ENCODE data around the gene CHTOP.
"Not testable (repeated sequence)": the region's sequence is repeated elsewhere in the genome, so short reads cannot be mapped to it uniquely, and the experiment has no call there.

The CHTOP gene

DNA sequence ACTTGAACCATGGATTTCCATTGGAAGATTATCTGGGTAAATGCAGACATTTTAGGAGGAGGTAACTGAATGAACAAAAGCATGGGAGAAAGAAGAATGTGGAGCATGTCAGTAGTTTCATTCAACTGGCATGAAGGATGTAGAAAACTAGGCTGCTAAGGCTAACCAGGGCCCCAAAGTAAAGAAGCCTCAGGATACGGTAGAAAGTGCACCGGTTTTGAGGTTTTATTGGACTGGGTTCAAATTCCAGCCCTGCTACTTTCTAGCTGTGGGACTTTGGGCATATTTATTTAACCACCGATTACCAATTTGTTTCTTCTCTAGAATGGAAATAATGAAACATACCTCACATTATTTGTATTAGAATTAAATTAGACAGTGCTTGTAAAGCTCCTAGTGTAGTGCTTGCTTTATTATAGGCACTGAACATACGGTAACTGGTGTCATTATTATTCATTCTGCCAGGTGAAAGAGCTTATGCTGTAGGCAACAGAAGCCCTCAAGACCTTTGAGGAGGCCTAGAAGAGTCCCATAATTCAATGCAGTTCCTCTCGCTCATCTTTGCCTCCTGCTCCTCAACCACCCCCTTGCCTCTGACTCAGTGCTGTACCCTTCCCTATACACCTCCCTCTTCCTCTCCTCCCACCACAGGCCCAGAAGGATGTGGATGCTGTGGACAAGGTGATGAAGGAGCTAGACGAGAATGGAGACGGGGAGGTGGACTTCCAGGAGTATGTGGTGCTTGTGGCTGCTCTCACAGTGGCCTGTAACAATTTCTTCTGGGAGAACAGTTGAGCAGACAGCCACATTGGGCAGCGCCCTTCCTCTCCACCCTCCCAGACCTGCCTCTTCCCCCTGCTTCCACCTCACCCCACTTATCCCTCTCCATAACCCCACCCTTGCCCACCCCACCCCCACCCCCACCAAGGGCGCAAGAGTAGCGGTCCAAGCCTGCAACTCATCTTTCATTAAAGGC lies 2.5 kb upstream of the CHTOP start:
- no peak for DNase-seq (ENCODE audit: low read depth)

DNA sequence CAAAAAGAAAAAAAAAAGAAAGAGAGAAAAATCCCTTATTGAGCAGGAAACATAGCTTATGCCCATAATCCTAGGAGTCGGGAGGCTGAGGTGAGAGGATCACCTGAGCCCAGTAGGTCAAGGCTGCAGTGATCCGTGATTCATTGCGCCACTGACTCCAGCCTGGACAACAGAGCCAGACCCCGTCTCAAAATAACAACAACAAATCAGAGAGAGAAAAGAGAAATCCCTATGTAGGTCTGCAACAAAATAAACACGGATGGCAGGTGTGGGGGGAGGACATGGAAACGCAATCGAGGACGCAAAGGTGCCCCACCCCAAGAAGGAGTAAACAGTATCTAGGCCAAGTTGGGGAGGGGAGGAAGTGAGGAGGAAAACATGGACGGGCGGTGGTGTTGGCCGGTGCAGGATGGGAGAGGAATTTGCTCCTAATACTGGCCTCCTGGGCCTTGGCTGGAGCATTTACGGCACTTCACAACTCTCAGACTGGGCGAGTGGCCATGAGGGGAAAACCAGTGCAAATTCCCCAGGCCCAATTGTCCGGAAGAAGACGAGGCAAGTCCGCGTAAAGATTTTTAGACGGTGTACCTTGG lies 609 bp upstream of the CHTOP start:
- no peak for DNase-seq (ENCODE audit: low read depth)

DNA sequence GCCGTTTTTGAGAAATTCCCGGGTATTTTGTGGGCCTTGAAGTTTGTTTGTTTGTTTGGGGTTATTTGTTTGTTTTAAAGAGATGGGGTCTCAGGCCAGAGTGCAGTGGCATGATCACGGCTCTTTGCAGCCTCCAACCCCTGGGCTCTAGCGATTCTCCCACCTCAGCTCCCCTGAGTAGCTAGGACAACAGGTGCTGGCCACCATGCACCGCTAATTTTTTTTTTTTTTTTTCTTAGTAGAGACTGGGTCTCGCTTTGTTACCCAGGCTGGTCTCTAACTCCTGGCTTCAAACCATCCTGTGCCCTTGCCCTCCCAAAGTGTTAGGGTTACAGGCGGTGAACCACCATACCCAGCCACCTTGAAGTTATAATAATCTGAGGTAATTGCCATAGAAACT lies 2.0 kb downstream of the CHTOP start:
- no peak for DNase-seq (ENCODE audit: low read depth)

DNA sequence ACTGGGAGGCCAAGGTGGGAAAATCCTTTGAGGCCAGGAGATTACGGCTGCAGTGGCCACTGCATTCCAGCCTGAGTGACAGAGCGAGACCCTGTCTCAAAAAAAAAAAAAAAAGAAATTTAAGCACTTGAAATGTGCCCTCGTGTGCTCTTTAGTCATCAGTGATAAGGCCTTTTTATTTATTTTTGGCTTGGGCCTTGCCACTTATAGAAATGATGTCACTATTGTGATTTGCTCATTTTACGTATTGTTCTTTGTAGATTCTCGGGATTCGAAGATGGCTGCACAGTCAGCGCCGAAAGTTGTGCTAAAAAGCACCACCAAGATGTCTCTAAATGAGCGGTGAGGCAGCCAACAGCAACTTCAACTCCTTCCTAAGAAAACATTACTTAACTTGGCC lies 2.4 kb downstream of the CHTOP start:
- no peak for DNase-seq (ENCODE audit: low read depth)

DNA sequence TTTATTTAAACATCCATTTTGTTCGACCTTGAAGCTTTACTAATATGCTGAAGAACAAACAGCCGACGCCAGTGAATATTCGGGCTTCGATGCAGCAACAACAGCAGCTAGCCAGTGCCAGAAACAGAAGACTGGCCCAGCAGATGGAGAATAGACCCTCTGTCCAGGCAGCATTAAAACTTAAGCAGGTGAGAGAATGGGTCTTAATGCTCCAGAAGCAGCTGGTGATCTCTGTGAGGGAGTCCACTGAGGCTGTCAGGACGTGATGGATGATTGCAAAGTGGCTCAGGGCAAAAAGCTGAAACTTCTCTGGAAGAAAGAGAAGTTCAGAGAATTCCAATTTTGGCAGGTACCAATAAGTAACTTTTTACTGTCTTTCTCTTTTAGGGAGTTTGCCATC lies 4.4 kb downstream of the CHTOP start:
- no peak for DNase-seq (ENCODE audit: low read depth)

DNA sequence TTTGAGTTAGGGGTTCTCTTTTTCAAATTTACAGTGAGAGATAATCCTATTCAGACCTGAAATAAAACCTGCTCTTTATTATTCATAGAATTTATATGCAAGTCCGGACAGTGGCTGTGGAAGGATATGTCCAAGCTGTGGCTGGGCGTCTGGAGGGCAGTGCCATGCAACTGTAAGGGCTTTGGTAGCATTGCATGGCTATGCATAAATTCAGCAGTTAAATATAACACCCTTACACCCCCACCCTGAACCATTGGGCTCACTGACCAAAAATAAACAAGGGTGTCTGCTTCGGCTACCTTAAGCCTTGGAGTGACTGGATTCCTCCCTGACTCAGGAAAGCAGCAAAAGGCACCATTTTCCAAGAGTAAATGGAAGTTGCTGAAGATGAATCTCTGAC lies 5.4 kb downstream of the CHTOP start:
- DNase-seq (ENCODE audit: low read depth) = no peak

DNA sequence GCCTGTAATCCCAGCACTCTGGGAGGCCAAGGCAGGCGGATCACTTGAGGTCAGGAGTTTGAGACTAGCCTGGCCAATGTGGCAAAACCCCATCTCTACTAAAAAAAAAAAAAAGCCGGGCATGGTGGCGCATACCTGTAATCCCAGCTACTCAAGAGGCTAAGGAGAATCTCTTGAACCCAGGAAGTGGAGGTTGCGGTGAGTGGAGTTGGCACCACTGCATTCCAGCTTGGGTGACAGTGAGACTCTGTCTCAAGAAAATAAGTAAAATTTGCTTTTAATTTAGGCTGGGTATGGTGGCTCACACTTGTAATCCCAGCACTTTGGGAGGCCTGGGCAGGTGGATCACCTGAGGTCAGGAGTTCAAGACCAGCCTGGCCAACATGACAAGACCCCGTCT lies 6.3 kb downstream of the CHTOP start:
- DNase-seq (ENCODE audit: low read depth) = not testable (repeated sequence)

DNA sequence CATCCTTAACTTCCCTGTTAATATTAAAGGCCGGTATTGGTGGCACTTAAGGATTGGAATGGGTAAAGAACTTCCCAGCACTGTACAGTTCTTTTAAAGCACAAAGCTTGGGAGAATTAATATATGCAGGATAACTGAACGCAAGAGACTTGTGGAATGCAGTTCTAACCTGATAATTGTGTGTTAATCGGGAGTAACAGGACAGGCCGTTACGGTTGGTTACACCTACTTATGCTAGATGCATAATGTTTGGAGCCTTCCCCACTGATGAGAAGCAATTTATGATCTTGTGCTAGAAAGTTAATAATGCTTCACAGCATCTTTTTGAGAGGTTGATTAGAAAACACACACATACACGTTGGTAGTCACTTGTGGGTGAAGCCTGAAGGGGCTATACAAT lies 7.0 kb downstream of the CHTOP start:
- no peak for DNase-seq (ENCODE audit: low read depth)

DNA sequence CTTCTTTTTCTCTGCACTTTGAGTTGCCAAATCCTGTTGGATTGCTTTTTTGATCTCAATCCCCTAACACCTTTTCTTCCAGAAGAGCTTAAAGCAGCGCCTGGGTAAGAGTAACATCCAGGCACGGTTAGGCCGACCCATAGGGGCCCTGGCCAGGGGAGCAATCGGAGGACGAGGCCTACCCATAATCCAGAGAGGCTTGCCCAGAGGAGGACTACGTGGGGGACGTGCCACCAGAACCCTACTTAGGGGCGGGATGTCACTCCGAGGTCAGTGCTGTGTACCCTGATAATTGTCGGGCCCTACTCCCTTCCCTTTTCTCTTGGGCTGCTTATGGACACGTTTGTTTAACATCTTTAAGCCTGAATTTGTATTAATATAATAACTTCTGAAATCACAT lies 8.3 kb downstream of the CHTOP start:
- DNase-seq (ENCODE audit: low read depth) = no peak

DNA sequence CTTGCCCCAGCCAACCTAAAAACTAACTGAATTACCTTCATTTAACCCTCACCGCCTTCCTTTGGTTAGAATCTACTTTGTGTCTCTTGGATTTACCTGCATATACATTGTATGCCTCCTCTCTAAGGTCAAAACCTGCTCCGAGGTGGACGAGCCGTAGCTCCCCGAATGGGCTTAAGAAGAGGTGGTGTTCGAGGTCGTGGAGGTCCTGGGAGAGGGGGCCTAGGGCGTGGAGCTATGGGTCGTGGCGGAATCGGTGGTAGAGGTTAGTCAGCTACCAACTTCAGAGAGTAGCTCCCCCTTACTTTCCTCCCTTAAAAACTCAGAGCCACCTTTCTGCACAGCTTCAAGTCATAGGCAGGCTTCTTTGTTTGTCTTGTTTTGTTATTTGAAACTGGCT lies 9.2 kb downstream of the CHTOP start:
- DNase-seq (ENCODE audit: low read depth) = no peak

DNA sequence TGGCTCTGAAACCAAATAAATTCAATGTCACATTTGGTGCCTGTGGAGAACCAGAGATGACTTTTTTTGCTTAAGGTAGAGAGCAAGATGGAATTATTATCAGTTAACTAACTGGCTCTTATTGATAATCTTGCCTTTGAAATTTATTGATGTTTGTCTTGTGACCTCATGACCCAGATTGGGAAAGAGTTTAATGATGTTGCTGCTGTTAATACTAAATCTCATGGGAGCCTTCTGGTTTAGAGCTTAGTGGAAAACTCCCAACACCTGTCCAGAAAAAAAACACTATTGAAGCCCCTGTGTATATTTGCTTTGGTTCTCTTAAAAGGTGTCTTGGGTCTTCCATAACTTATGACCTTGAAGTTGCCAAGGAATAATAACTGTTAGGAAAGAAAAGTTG lies 9.9 kb downstream of the CHTOP start:
- DNase-seq (ENCODE audit: low read depth) = no peak

DNA sequence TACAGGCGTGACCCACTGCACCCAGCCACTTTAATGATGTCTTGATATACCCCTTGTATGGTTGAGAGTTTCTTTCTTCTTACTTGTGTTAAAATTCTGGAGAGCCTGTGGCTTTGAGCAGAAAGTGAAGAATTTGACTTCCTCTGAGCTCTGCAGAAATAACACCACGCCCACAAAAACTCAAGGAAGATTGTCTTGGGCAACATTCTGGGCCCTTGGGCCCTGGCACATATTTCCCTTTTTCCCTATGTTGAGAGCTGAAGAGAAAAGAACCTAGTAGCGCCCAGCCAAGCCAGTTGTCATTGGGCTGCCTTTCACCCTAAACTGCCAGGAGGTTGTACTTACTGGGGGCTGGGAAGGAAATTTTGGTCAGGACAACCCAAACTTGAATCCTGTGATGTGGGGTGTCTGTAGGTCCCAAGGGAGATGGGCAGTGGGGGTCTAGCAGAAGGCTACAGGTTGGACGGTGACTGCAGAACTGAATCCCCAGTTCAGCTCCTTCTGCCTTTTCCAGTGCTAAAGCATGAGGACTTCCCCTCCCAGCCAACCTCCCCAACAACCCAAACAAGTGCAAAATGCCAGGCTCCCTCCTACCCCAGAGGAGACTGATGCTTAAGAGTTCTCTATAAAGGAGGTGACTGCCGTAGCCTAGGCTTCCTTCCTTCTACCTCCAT lies 12.9 kb downstream of the CHTOP start:
- no peak for DNase-seq (ENCODE audit: low read depth)

DNA sequence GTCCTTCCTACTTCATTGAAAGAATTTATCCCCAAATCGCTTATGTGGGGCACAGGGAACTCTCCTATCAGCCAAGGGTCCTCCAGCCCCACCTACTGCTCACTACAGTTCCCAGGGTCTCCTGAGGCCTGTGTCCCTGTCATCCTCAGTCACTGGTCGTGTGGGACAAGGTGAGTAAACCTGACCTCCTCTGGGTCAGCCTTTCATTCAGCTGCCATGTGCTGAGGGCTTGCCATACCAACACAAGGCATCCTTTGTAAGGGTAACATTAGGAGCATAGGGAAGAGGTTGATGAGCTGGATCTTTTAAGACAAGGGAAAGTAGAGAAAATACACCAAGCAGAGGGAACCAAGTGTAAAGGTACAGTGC lies 13.5 kb downstream of the CHTOP start:
- DNase-seq (ENCODE audit: low read depth) = no peak

DNA sequence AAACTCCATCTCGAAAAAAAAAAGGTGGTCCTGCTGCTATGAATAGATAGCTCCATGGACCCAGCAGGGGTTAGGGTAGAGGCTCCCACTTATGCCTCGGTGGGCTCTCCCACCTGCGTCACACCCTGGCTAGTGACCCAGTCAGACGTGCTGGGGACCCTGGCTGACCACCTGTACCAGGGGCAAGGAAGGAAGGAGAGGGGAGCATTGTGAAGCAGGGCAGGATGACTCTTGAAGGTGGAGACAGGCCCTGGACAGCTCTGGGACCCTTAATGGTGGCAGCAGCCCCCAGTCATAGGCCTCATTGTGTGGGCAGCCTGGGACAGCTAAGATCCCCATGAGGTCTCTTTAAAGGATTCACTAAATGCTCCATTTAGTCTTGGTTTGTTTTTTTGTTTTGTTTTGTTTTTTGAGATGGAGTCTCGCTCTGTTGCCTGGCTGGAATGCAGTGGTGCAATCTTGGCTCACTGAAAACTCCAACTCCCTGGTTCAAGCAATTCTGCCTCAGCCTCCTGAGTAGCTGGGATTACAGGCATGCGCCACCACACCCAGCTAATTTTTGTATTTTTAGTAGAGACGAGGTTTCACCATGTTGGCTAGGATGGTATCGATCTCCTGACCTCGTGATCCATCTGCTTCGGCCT lies 14.3 kb downstream of the CHTOP start:
- no peak for DNase-seq (ENCODE audit: low read depth)

DNA sequence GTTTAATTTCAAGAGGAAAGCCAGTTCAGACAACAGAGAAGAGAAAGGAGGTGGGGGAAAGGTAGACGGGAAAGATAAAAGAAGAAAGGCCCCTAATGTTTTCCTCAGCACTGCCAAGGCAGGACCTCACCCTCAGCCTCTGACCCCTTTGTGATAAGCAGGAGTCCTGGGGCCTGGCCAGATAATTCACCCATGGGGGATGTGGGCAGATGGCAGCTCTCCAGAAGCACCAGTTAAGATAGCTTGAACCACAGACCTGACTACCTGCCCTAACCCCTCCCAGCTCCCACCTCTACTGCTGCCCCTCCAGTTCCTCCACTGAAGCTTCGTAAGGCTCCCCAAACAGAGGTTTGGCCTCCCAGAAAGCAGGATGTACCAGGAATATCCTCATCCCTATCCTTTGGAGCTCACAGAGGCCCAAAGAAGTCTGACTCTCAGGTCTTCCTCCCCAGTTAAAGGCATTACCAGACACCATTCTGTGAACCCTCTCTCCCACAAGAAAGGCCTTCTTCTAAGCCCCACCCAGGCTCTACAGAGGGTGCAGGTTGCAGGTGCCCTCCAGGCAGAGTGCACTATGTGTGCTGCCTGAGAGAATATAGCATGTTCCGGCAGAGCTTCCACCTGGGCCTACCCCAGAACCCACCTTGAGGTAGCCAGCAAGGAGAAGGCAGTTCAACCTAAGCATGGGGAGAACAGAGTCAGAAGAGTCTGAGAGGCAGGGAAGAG lies 15.4 kb downstream of the CHTOP start:
- no peak for DNase-seq (ENCODE audit: low read depth)

DNA sequence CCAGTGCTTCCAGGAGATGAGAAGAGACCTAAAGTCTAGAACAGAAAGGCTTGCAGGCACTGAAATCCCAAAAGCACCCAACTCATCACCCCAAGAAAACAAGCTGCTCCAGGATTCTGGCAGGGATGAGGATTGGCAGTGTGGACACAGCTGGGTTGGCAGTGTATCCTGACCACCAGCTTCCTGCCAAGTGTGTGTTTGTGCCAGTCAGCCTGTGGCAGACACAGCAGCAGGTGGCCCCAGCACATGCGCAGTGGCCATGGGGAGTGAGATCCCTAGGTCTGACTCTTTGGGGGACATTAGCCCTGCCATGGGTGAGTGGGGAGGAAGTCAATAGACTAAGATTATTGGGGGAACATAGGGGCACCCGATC lies 16.0 kb downstream of the CHTOP start:
- DNase-seq (ENCODE audit: low read depth) = no peak

DNA sequence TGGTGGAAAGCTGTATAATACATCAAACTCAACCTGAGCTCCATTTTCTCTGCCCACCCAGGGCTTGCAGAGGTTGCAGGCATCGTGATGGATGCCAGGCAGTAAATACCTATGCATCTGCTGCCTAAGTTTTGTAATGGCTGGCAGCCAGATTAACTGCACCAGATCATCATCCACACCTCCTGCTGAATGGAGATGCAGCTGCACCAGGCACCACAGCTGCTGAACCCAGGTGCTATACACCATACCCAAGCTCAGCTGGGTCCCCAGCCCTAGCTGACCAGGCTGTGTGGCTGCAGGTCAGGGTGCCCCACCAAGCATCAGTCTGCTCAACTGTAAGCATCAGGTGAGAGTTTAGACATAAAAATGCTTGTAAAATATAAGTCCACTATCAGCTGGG lies 17.9 kb downstream of the CHTOP start:
- DNase-seq (ENCODE audit: low read depth) = no peak

DNA sequence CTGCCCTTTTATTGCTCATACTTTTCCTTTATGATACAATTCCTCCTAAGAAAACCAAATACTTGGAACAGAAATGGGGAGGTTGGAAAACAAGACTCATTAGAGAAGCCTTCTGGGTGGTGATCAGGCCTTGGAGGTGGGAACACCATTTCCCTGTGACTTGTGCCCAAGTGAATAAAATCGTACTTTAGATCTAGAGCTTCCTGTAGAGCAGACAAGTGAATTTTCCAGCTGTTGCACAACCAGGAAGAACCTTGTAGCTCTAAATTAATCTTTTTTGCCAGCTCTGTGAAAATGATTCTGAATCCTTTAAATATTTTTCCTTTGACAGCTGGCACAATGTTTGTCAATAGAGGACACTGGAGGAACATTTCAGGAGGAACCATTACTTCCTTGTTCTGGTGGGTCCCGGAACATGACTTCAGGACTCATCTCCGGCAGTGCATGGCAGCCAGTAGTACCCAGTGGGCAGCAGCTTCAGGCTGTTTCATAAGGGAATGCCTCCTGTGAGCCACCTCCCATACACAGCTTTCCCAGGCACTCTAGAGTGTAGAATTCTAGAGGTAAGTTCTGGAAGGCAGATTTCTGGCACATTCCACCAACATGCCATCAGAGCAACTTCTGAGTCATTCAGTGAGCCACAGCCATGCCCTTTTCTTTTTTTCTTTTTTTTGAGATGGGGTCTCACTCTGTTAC lies 19.1 kb downstream of the CHTOP start:
- no peak for DNase-seq (ENCODE audit: low read depth)

DNA sequence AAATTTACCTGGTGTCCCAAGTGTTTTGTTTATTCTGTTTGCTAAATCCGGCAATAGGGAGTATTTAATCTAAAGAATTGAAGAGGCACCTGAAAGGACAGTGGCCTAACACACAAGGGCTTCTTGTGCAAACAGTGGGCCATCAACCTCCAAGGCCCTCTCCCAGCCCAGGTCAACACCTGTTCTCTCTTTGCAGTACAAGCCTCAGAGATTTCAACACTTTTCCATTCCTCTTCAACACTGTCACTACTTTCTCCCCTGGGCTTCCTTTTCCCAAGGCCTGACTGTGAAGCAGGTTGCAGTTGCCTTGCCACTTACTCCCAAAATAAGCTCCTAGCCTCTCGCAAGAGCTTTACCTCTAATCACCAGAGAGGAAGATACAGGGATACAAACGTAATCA lies 21.5 kb downstream of the CHTOP start:
- DNase-seq (ENCODE audit: low read depth) = no peak

DNA sequence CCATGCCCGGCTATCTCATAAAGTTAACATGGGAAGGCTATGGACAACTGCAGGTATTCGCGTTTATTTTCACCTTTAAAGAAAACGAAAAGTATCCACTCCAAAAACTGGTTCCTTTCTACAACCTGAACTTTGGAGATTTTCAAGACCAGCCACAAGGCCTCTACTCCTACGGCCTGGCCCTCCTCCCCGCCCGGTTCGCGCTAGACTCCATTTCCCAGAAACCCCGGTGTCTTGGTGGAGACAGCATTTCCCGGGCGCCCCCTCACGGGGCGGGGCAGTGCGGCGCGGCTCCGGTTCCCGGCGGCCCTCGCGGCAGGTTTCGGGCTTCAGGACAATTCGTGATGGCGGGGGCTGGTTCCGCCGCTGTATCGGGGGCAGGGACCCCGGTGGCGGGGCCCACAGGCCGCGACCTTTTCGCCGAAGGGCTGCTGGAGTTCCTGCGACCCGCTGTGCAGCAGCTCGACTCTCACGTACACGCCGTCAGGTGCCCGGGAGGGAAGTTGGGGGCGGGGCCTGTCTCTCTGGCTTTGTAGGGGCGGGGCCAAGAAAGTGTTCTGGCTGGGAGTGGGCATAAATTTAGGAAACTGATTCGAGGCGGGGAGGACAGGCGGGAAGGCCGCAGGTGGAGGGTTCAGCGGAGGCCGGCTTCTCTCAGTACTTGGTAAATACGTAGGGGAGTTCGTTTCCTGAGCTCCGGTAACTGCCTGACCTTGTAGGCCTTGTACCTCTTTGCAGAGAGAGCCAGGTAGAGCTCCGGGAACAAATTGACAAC lies 24.7 kb downstream of the CHTOP start, which contains the start of gene SNAPIN:
TSS of gene SNAPIN (plus strand) at position 304 of the 775 bp plus-strand sequence. CDS start at position 345, 41 bp downstream.
- DNase-seq (ENCODE audit: low read depth) = peak; percentile 83

DNA sequence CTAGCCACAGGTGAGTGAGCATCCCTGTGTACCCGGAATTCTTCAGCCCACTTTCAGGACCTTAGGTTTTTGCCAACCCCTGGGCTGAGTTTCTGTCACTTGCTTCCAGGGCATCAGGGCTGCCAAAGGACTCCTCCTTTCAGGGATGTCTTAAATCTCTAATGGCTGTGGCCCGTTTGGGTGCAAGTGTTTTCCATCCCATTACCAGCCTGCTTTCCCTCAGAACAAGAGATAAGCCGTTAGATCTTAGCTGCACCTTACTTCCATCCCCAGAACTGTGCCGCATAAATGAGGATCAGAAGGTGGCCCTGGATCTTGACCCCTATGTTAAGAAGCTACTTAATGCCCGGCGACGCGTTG lies 25.3 kb downstream of the CHTOP start:
- no peak for DNase-seq (ENCODE audit: low read depth)

Measured in activated T-helper 1 cell treated with Interleukin-2 at 50 U/mL for 16 hours (primary cell).